Common myeloid progenitor, CD34-positive (primary cell): Measurements from ENCODE around the gene FRMPD3.

Source experiments
- CTCF ChIA-PET: fragments of 350-600 bp; sonication (Branson Sonifier 250); formaldehyde crosslinking; loops from one replicate; lab custom pipeline; 2021; ENCODE audit warnings: antibody characterized with exemption; lab: Charles Lee
- POLR2A ChIA-PET: fragments of 350-600 bp; sonication (Branson Sonifier 250); formaldehyde crosslinking; loops from one replicate; lab custom pipeline; 2021; ENCODE audit warnings: antibody characterized with exemption; lab: Charles Lee
- DNase-seq, 3 donors: peaks; one replicate each; pipeline versions ENCODE4 v3.0.0 to v3.0.0-alpha.2; 2013
- H3K27ac ChIP-seq, 2 experiments: 1 replicate in 1 of 2; 2 replicates in 1 of 2; pipeline ENCODE4 v1.7.0; 2013; ENCODE audit warnings: inconsistent platforms in 2 of 2, low read length in 2 of 2, mild to moderate bottlenecking in 2 of 2, low read depth in 1 of 2, moderate library complexity in 1 of 2; ENCODE audit not compliant: severe bottlenecking in 2 of 2, insufficient read depth in 1 of 2, poor library complexity in 1 of 2
- H3K27me3 ChIP-seq, 5 experiments: replicated peaks in 2 of 5; 1 replicate in 3 of 5; 2 replicates in 2 of 5; pipeline versions ENCODE4 v1.6.1 to v1.7.0; 2013; ENCODE audit warnings: low read length in 4 of 5, mild to moderate bottlenecking in 2 of 5, moderate library complexity in 2 of 5, inconsistent platforms in 1 of 5; ENCODE audit not compliant: insufficient read depth in 5 of 5, control insufficient read depth in 4 of 5
- H3K36me3 ChIP-seq, 4 experiments: 1 replicate in 2 of 4; 2 replicates in 2 of 4; pipeline versions ENCODE4 v1.6.1 to v1.7.0; 2013; ENCODE audit warnings: low read length in 3 of 4, control low read depth in 1 of 4, mild to moderate bottlenecking in 1 of 4; ENCODE audit not compliant: control insufficient read depth in 4 of 4, insufficient read depth in 4 of 4
- H3K4me1 ChIP-seq, 4 experiments: 1 replicate in 3 of 4; 2 replicates in 1 of 4; pipeline versions ENCODE4 v1.6.1 to v1.7.1; 2013; ENCODE audit warnings: low read length in 3 of 4, mild to moderate bottlenecking in 3 of 4, control low read depth in 1 of 4, inconsistent platforms in 1 of 4, moderate library complexity in 1 of 4; ENCODE audit not compliant: control insufficient read depth in 4 of 4, insufficient read depth in 4 of 4; ENCODE audit errors: control extremely low read depth in 1 of 4
- H3K4me3 ChIP-seq, 7 experiments: 1 replicate in 4 of 7; 2 replicates in 3 of 7; pipeline versions ENCODE4 v1.5.1 to v1.7.0; 2013; ENCODE audit warnings: mild to moderate bottlenecking in 7 of 7, low read length in 6 of 7, moderate library complexity in 6 of 7, inconsistent platforms in 2 of 7, low read depth in 2 of 7, control low read depth in 1 of 7; ENCODE audit not compliant: insufficient read depth in 4 of 7, control insufficient read depth in 1 of 7; ENCODE audit errors: extremely low read depth in 1 of 7
- H3K9me3 ChIP-seq, 5 experiments: 1 replicate in 4 of 5; 2 replicates in 1 of 5; pipeline versions ENCODE4 v1.6.1 to v1.7.1; 2013; ENCODE audit warnings: low read length in 4 of 5, mild to moderate bottlenecking in 2 of 5, inconsistent platforms in 1 of 5, low read depth in 1 of 5, moderate library complexity in 1 of 5; ENCODE audit not compliant: control insufficient read depth in 4 of 5, insufficient read depth in 2 of 5; ENCODE audit errors: control extremely low read depth in 1 of 5
- WGBS: methylation state at CpG from one replicate; pipeline ENCODE4 v1.1.5; 2013; ENCODE audit not compliant: insufficient coverage; 5-methylcytosine and 5-hydroxymethylcytosine counted together

The FRMPD3 gene

DNA sequence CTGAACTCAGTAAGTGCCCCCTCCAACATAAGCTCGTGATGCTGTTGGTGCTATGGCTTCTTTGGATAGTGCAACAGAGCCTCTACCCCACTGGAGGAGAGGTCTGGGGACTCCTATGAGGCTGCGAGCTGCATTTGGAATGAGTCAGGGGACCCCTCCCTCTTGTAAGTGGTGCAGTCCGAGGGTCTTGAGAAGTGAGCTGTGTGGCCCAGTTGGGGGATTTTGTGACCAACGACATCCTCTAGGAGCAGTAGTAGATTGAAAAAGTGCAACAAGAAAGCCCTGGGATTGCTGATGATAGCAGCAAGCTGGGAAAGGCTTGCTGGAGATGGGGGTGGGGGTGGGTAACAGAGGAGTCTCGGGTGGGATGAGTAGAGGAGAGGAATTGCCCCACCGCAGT is 3.1 kb downstream of the FRMPD3 start:
- Histone ChIP-seq H3K4me3 (no peak overlapping the region), H3K9me3 (peaks cover 0 to 2% (median 0%) of the 10 kb centered on the region in 5 experiments), H3K4me1 (peaks cover 0 to 19% (median 7%) of the 10 kb centered on the region in 4 experiments), H3K27me3 (peaks cover 5 to 91% (median 50%) of the 10 kb centered on the region in 5 experiments), H3K27ac (no peak overlapping the region), H3K36me3 (no peaks in the 10 kb centered on the region)
- ChIA-PET POLR2A (no interaction called here), CTCF (no interaction called here)
- DNase-seq = no peak
- 59% methylated on average over 3 of the region's 6 CpGs for WGBS

DNA sequence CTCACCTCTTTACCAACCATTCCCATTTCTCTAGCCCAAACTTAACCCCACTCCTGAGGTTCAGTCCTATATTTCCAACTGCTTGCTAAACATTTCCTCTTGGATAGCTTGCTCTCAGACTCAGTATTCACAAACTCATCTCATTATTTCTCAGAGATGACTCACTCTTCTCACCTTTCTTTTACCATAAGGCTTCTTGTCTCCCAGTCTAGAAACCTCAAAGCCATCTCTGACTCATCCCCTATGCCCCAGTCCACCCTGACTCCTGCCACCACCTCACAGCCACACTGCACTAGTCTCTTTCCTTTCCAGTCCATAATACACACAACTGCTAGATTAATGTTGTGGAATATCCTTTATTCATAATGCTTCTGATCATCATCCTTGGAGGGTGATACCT is 4.8 kb downstream of the FRMPD3 start:
- peaks cover 2 to 88% (median 43%) of the 10 kb centered on the region in 5 experiments for H3K27me3 ChIP-seq
- ChIA-PET CTCF (no interaction called here), POLR2A (no interaction called here)
- no peak overlapping the region for H3K27ac ChIP-seq
- H3K4me3 ChIP-seq = no peak overlapping the region
- peak in 1 of 3 donors; percentile 5 for DNase-seq
- peaks cover 0 to 2% (median 0%) of the 10 kb centered on the region in 5 experiments for H3K9me3 ChIP-seq
- peaks cover 0 to 10% (median 4%) of the 10 kb centered on the region in 4 experiments for H3K4me1 ChIP-seq
- H3K36me3 ChIP-seq = no peaks in the 10 kb centered on the region

DNA sequence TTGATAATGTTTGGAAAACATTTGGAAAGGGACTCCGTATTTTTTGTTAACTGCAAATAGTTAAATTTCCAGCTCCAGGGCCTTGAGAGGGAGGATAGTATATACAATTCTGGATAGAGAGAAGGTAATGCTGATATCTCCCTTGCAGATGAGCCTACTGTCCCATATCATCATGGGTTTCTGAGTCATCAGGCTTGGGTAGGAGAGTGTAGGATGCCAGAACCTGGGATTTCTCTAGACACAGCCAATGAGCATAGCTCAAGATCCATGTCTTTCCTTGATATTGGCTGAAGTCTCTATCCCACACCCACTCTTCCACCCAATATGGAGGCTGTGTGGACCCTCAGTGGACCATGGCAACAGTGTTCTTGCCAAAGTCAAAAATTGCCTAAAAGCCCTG is 7.8 kb downstream of the FRMPD3 start:
- Histone ChIP-seq H3K27ac (no peak overlapping the region), H3K9me3 (no peaks in the 10 kb centered on the region), H3K4me3 (no peak overlapping the region), H3K36me3 (no peaks in the 10 kb centered on the region), H3K27me3 (peaks cover 2 to 63% (median 27%) of the 10 kb centered on the region in 5 experiments), H3K4me1 (no peaks in the 10 kb centered on the region)
- ChIA-PET CTCF (interaction anchor here (0.7 kb wide), 1 partner anchor 126 kb away, joined by 3 read pairs; no protein-coding TSS in a partner anchor), POLR2A (no interaction called here)
- WGBS = 100% methylated on average over 1 of the region's 1 CpG
- no peak for DNase-seq

DNA sequence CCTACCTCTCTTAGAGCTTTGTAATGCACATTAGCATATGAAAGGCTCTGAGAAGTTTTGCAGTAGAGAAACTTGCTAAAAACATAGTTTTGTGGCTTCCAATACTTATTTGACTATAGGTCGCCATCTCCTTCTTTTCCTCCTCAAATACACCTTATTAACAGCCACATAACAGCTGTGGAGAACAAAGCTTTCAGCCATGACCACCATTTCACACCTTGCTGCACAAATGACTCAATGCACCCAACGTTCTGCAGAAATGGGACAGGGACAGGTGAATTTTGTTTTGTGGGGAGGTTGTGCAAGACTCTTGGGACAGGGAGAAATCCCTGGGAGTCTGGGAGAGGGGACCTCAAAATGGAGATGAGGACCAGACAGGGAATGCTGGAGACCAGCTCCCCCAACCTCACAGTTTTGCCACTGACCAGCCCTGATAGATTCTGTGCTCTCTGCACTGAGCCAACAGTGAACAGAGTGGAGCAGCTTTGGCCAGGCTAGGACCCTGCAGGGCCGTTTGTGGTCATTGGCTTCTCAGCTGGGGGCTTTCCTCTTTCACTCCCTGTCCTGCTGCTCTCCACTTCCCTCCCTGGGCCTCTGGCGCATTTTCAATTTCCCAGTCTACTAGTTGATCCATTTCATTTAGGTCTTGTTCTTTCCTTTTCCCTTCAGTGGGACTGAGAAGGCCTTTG is 16.6 kb downstream of the FRMPD3 start:
- H3K27ac ChIP-seq = no peak overlapping the region
- ChIA-PET CTCF (no interaction called here), POLR2A (no interaction called here)
- no peaks in the 10 kb centered on the region for H3K4me1 ChIP-seq
- no peak overlapping the region for H3K4me3 ChIP-seq
- DNase-seq = no peak
- H3K27me3 ChIP-seq = peaks cover 0 to 16% (median 0%) of the 10 kb centered on the region in 5 experiments
- WGBS = 69% methylated on average over 2 of the region's 4 CpGs
- no peaks in the 10 kb centered on the region for H3K9me3 ChIP-seq
- no peaks in the 10 kb centered on the region for H3K36me3 ChIP-seq

DNA sequence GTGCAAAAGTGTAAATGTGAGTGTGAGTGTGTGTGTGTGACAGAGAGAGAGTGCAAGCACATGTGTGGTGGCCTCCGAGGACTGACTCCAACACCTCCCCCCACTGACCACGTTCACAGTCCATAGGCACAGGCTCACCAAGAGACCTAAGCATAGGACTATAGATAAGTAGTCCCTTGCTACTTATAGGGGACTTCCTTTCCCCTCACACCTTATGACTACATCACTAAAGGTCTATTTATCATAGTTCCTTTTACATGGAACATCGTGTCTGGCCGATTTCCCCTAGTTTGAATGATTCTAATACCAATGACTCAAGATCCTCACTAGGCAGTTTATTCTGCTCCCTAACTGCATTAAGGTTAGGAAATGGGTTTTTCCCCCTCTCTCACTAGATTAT is 17.8 kb downstream of the FRMPD3 start:
- Histone ChIP-seq H3K4me1 (no peaks in the 10 kb centered on the region), H3K36me3 (no peaks in the 10 kb centered on the region), H3K27me3 (peaks cover 0 to 16% (median 0%) of the 10 kb centered on the region in 5 experiments), H3K27ac (no peak overlapping the region), H3K9me3 (no peaks in the 10 kb centered on the region), H3K4me3 (no peak overlapping the region)
- POLR2A ChIA-PET = no interaction called here
- no peak for DNase-seq
- CTCF ChIA-PET = no interaction called here
- 83% methylated on average over 3 of the region's 4 CpGs for WGBS

DNA sequence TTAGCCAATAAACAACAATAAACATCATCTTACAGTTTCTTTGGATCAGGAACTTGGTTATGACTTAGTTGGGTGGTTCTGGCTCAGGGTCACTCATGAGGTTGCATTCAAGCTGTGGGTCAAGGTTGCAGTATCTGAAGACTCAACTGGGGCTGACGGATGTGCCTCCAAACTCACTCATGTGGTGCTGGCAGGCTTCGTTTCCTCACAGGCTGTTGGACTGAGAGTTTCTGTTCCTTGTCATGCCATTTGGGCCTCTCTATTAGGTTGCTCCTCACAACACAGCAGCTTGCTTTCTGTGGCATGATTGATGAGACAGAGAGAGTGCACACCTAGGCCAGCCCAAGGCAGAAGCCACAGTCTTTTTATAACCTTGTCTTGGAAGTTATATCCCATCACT is 20.7 kb downstream of the FRMPD3 start:
- Histone ChIP-seq H3K4me1 (no peaks in the 10 kb centered on the region), H3K36me3 (no peaks in the 10 kb centered on the region), H3K9me3 (no peaks in the 10 kb centered on the region), H3K4me3 (no peak overlapping the region), H3K27me3 (peaks cover 0 to 17% (median 0%) of the 10 kb centered on the region in 5 experiments), H3K27ac (no peak overlapping the region)
- ChIA-PET CTCF (no interaction called here), POLR2A (no interaction called here)
- no peak for DNase-seq
- WGBS = 64% methylated on average over 2 of the region's 2 CpGs

DNA sequence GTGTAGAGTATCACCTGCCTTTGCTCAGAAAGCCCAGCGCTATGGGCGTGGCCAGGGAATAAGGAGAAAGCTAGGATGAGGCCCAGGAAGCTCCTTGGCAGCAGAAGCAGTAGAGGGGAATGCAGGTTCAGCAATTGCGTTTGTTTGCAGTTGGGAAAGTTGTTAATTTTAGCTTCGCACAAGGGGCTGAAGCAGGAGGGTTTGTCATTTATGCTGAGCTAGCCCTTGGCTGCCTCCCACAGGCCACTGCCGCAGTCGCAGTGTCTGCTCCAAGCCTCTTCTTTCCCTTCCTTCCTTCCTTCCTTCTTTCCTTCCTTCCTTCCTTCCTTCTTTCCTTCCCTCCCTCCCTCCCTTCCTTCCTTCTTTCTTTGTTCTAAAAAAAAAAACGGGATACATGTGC is 21.5 kb downstream of the FRMPD3 start:
- WGBS = 43% methylated on average over 5 of the region's 7 CpGs
- Histone ChIP-seq H3K27ac (no peak overlapping the region), H3K36me3 (no peaks in the 10 kb centered on the region), H3K9me3 (no peaks in the 10 kb centered on the region), H3K4me3 (no peak overlapping the region), H3K27me3 (peaks cover 0 to 15% (median 0%) of the 10 kb centered on the region in 5 experiments), H3K4me1 (no peaks in the 10 kb centered on the region)
- no peak for DNase-seq
- POLR2A ChIA-PET = no interaction called here
- CTCF ChIA-PET = no interaction called here
